Metanephros (tissue), 1 donor: ENCODE results near the gene LRRC3C. TPM values are rescaled to one million over a fixed set of nuclear protein-coding genes. Genes with fewer than 3 reads are reported as not detected.

Source experiments
- total RNA-seq: library from RNA; depleted of rRNA; stranded (reverse); fragments of >200 nt; gene quantifications from one replicate; pipeline ENCODE4 v1.2.3, GENCODE V29; 2014

LRRC3C gene, protein sequence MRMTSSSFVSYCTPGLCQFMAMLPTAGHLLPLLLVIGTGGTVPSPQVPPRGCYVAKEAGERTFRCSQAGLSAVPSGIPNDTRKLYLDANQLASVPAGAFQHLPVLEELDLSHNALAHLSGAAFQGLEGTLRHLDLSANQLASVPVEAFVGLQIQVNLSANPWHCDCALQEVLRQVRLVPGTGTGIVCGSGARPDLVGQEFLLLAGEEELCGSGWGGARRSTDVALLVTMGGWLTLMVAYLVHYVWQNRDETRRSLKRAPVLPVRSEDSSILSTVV
- not detected for total RNA-seq

DNA sequence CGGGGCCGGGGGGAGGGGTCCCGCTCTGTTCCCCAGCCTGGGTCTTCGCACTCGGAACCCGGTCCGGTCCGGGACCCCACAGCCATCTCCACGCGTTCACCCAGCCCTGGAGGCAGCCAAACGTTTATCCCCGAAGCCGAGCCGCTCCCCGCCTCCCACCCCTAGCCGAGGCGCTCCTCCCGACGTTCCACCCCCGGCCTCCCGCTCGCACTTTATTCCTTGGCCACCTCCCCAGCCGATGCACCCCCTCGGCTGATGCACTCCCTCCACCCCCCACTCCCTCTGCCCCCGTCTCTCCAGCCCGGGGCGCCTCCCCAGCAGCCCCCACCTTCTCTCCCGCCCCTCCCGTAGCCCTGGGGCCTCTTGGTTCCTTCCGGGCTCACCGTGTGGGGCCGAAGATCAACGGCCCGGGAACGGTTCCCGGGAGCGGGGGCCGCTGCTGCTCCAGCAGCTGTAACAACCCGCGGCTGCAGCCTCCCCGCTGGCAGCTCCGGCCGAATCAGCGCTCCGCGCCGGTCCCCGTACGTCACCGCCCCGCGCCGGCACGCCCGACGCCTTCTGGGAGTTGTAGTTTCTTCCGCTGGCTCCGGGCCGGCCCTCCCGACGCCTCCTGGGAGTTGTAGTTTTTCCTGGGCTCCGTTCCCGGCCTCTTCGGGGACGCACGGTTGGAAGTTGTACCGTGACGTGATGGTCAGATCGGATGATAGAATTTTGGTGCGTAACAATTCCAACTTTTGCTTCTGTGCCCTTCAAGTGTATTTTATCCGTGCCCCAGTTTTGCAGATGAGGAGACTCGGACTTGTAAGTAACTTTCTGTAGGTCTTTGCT lies at the start of gene LRRC3C, which contains the start of gene ORMDL3:
TSS of gene LRRC3C (plus strand) at position 632 of the 828 bp plus-strand sequence. CDS start 13,792 bp downstream, outside the sequence.
TSS of gene ORMDL3 (minus strand) at position 501 of the 828 bp plus-strand sequence. CDS start 3,398 bp downstream, outside the sequence.

GRCh38 chr17:39962642-39963220 lies 35.2 kb downstream of the LRRC3C start, which contains the start of gene GSDMA:
Gene GSDMA (plus strand): TSS chr17:39963004. CDS start chr17:39965688, 2,684 bp downstream.

GRCh38 chr17:39980351-39981206 lies 53.0 kb downstream of the LRRC3C start, which contains the start of gene PSMD3:
Gene PSMD3 (plus strand): TSS chr17:39980807. CDS start chr17:39980971, 164 bp downstream.

Other genes starting within 250 kb of the LRRC3C start
- gene PGAP3, start 239.7 kb upstream of the LRRC3C start, total RNA-seq: 27.8 TPM
- 237 TPM for gene ERBB2, start 227.7 kb upstream of the LRRC3C start, total RNA-seq
- 12.8 TPM for gene MIEN1, start 197.2 kb upstream of the LRRC3C start, total RNA-seq
- gene GRB7, start 189.8 kb upstream of the LRRC3C start, total RNA-seq: 35.7 TPM
- gene IKZF3, start 63.4 kb upstream of the LRRC3C start, total RNA-seq: 0.76 TPM
- not detected for gene ZPBP2, start 59.5 kb upstream of the LRRC3C start, total RNA-seq
- gene GSDMB, start 9.1 kb upstream of the LRRC3C start, total RNA-seq: 12.4 TPM
- gene ORMDL3, start 131 bp upstream of the LRRC3C start, total RNA-seq: 70.4 TPM
- gene GSDMA, start 35.3 kb downstream of the LRRC3C start, total RNA-seq: not detected
- 79.1 TPM for gene PSMD3, start 53.1 kb downstream of the LRRC3C start, total RNA-seq
- not detected for gene CSF3, start 87.7 kb downstream of the LRRC3C start, total RNA-seq
- gene MED24, start 126.7 kb downstream of the LRRC3C start, total RNA-seq: 108 TPM
- 51.0 TPM for gene THRA, start 135.2 kb downstream of the LRRC3C start, total RNA-seq
- gene NR1D1, start 172.9 kb downstream of the LRRC3C start, total RNA-seq: 5.3 TPM
- 70.0 TPM for gene MSL1, start 194.2 kb downstream of the LRRC3C start, total RNA-seq
- 50.6 TPM for gene CASC3, start 212.8 kb downstream of the LRRC3C start, total RNA-seq
- 5.7 TPM for gene RAPGEFL1, start 249.7 kb downstream of the LRRC3C start, total RNA-seq